Stimulated activated CD8-positive, alpha-beta memory T cell treated with anti-CD3 and anti-CD28 coated beads, Interleukin-7, amount 100 ng/mL, for 4 hours (primary cell): Measurements from ENCODE around the gene AKR7A3.

Experiments
- DNase-seq, 2 donors: peaks; one replicate each; pipeline ENCODE4 v3.0.0-alpha.2; 2020; ENCODE audit warnings: low read depth in 2 of 2

AKR7A3 gene

DNA sequence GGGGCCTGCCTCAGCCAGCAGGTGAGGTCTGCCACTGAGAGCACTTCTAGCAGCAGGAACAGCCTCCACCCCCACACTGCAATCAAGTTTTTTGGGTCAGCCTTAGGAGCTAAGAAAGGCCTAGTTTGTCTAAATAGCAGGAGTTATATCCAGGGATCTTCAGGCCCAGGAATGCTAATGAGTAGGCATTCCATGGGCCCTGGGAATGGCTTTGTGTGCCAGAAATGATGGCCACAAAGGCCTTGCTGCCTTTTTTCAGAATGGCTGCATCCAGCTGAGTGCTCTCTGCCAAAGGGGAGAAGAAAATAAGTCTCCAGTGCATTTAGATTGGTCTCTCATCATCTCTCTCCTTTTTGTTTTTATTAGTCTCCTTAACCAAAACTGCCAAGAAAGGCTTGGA, 34.2 kb downstream of the AKR7A3 start:
- no peak for DNase-seq

DNA sequence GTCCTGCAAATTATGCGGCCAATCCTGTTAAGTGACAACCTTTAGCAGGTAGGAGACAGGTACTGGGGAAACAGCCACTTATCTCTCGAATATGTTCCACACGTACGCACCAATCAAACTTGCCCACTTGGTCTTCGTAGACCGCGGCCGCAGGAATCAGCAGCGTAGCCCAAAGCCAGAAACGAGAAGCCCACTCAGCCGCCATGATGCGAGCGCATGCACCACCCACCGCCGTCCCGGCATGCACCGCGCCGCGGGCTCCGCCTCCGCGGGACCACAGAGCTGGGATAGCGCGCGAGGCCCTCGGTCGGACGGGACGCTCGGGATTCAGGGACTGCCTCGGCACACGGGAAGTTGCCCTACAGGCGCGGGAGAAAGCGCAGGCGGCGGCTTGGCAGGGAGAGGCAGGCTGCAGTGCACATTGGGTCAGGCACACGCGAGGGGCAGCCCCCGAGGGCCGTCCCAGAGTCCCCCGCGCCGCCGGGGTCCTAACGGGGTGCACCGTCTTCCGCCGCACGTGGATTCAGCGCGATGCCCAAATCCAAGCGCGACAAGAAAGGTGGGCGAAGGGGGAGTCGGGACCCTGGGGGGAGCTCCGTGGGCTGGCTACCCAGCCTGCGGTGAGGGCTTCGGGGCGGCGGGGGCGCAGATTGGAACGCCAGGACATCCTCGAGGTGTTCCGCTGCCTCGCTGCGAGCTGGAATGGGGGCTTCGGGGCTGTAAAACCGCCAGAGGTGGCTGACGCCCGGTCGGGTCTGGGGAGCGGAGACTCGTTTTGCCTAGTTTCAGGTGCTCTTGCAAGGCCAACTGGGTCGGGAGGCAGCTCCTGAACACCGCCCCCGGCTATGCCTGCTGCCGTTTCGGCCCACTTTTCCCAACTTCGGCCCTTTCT, 37.0 kb downstream of the AKR7A3 start, which contains the start of the genes EMC1 and MRTO4:
TSS of gene EMC1 (minus strand) at position 220 of the 892 bp plus-strand sequence. CDS start at position 205, 15 bp downstream.
TSS of gene MRTO4 (plus strand) at position 501 of the 892 bp plus-strand sequence. CDS start at position 532, 31 bp downstream.
- DNase-seq, result peak; percentile 79 to 86

DNA sequence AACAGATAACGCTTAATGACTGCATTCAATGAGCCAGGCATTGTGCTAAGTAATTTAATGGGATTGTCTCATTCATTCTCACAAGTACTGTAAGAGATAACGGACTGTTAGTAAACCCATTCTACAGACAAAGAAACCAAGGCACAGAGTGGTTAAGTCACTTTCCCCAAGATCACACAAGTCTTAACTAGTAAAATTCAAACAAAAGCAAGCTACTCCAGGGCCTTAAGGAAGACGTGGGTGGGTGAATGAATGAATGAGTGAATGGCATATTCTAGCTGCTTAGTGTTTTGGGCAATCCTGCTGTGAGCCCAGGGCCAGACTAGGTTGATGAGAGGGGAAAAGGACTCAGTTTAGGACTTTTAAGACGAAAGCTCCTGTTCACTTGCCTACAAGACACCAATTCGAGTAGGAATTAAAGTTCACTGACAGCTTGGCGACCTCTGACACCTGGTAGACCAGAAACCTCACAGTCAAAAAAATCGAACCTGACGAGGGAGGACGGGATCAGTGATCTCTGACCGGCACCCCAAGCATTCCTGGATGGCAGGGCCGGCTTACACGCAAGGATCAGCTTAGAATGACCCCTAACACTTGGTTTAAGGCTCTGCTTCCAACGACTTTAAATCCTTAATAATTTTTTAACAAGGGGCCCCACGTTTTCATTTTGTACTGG, 37.8 kb downstream of the AKR7A3 start:
- no peak for DNase-seq

DNA sequence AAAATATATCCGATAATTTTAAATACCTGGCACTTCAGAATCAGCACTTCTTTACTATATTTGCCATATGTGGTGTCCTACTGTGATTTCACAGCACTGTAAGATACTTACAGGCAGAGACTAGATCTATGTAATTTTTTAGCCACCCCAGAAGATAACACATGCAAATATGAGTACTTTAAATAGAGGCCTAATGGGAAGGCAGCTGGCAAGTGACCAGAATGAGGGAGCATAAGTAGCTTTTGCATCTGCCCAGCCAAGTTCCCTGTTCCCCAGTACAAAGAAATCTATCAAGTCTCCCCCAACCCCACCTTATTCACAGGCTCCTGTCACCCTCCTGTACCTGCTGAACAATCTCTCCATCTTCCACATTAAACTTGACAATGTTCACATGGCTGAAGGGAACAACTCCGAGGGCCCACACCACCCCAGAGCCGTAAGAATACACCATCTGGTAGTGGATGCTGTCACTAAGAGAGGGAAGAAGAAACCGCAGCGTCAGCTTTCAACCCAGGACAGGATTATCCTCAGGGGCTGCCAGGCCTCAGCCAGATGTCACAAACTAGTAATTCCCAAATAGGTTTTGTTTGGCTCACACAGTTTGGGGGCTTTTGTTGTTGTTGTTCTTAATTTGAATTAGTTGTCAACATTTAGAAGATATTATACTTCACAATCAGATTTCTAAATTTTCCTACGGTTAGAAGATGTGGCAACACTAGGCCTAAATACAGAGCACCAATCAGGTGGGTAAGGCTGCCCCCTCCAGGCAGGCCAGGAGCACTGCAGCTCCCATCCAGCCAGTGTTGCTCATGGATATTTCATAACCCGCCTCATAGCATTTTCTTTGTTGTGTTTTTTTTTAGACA, 47.7 kb downstream of the AKR7A3 start:
- peak; percentile 33 to 37 for DNase-seq

DNA sequence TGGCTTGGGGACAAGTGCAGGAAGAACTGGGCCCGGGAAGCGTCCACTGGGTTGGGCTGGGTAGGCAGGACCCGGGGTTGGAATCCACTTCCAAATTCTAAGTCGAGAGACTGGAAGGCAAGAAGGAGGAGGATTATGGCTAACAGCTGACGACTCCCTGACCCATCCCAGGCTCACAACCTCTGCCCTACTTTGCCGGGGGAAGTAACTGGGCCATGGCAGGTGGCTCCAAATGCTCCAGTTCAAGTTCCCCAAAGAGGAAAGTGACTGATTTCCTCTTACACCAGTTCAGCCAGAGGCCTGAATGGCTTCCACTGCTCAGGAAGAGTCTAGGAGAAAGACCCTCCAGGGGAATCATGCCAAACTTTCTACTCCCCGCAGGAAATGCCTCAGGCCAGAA, 48.7 kb downstream of the AKR7A3 start:
- no peak for DNase-seq

DNA sequence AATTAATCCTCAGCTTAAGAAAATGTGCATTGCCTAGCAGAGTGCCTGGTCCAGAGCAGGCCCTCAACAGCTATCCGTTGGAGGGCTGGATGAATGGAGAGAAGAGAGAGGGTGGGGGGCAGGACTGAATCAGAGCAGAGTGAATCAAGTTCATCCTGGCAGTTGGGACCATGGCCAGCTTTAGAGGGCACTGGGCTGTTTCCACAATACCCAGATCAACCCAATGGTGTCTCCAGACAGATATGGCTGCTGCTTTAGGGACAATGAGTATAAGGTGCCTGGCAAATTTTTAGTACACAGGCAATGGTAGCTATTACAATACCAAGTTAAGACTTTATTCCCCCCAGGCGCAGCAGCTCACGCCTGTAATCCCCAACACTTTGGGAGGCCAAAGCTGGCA, 54.3 kb downstream of the AKR7A3 start:
- DNase-seq, result no peak
